ENCODE results near the gene CFAP299.

The CFAP299 gene

GRCh38 chr4:80393246-80393969 lies 57.9 kb downstream of the CFAP299 start:
- no peak for DNase-seq

DNA sequence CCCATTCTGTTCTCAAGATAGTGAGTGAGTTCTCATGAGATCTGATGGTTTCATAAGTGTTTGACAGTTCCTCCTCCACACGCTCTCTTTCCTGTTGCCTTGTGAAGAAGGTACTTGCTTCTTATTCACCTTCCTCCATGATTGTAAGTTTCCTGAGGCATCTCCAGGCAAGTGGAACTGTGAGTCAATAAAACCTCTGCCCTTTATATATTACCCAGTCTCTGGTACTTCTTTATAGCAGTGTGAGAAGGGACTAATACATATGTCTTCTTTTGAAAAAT lies 58.4 kb downstream of the CFAP299 start:
- DNase-seq = no peak

DNA sequence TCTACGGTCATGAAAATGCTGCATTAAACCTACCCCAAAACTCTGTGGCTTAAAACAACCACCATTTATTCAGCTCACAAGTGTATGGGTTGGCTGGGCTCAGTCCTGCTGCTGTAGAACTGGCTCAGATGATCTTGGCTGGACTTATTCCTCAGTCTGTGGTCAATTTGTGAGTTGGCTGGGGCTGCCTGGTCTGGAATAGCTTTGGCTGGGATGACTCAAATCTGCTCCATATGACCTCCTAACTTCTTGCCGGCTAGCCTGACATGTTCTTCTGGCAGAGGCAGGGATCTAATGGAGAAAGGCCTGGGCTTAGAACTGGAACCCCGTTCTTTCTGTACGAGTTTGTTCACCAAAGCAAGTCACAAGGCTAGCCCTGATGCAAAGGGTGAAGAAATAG lies 71.7 kb downstream of the CFAP299 start:
- no peak for DNase-seq

DNA sequence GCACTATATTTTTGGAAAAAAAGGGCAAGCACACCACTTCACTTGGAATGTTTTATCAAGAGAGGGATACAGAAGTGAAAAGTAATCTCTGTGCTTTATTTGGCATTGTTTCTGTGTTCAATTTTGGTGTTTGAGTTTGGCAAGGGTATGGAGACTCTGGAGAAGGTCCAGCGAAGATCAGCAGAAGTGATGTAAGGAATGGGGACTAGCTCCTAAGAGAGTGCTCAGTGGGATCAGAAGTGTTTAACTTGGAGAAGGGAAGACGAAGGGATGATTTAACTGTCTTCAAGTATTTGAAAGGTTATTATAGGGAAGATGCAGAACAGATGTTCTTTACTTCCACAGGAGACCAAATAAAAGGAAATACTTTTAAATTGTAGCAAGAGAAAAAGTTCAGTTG lies 74.3 kb downstream of the CFAP299 start:
- no peak for DNase-seq

DNA sequence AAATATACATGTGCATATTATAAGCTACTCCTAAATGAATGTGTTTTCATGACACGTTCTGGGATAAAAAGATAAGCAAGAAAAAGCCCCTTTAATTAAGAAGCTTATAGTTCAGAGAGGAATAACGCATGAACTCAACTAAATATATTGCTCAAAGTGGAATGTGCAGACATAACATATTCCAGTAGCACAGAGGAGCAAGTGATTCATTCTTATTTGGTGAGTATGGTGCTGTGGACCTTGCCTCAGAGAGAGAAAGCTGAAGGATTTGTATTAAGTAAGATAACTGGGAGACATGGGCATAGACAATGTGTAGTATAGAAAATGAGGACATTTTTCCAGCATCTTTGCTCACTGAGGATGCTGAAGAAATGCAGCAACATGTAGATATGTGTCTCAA lies 76.8 kb downstream of the CFAP299 start:
- DNase-seq = no peak

DNA sequence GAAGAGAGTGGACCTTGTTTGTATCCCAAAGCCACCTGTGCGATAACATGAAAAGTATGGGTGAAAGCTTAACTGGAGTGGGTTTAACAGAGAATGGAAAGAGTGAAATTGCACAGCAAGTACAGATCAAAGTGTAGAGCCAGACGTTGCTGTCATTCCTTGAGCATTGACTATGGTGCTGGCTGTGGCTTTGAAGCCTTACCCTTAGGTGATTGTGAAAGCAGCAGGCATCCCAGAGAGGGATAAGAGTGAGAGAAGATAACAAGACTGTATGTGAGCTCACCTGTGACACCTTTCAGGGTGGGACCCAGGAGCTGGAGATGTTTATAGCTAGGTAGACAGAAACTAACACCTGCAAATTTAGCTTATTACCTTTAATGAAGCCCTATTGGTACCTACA lies 77.6 kb downstream of the CFAP299 start:
- DNase-seq = no peak

- no peak for DNase-seq
These were observed 81.5 kb downstream of the CFAP299 start for GRCh38 chr4:80417019-80417418.

- DNase-seq = no peak
These were observed 84.4 kb downstream of the CFAP299 start for GRCh38 chr4:80419946-80420345.

DNA sequence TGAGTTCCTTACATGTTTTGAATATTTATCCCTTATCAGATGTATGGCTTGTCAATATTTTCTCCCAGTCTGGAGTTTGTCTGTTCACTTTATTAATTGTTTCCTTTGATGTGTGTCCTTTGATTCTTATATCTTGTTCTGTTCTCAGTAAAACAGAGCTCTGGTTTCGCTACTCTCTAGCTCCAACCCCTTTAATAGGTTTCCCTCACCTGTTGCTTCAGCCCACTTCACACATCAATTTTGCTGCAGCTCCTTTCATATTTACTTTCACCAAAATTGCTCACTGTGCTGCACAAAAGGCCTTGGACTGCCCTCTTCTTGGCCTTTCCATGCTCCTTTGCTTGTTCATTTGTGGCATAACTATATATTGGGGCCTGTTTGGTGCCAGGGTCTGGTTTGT lies 85.1 kb downstream of the CFAP299 start:
- DNase-seq = no peak

DNA sequence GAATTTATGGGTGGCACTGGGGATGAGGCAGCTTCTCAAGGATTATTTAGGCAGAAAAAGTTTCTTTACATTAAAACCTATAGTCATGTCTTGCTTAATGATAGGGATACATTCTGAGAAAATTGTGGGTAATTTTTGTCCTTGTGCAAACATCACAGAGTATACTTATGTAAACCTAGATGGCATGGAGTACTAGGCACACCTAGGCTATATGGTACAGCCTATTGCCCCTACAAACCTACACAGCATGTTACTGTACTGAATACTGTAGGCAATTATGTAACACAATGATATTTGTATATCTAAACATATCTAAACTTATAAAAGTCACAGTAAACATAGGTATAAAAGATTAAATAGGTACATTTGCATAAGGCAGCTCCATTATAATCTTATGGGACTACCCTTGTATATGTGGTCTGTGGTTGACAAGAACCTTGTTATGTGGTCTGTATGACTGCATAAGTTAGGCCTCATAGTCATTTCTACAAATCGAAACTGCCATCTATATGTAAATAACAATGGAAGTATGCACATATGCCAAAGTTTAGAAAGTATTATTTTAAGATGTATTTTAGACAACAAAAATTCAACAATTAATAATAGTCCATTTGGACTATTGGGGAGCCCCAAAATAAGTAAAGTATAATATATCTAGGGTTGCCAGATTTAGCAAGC lies 87.3 kb downstream of the CFAP299 start:
- no peak for DNase-seq

GRCh38 chr4:80423553-80424224 lies 88.2 kb downstream of the CFAP299 start:
- DNase-seq = no peak

- DNase-seq = no peak
These were observed 88.7 kb downstream of the CFAP299 start for GRCh38 chr4:80424225-80424581.

DNA sequence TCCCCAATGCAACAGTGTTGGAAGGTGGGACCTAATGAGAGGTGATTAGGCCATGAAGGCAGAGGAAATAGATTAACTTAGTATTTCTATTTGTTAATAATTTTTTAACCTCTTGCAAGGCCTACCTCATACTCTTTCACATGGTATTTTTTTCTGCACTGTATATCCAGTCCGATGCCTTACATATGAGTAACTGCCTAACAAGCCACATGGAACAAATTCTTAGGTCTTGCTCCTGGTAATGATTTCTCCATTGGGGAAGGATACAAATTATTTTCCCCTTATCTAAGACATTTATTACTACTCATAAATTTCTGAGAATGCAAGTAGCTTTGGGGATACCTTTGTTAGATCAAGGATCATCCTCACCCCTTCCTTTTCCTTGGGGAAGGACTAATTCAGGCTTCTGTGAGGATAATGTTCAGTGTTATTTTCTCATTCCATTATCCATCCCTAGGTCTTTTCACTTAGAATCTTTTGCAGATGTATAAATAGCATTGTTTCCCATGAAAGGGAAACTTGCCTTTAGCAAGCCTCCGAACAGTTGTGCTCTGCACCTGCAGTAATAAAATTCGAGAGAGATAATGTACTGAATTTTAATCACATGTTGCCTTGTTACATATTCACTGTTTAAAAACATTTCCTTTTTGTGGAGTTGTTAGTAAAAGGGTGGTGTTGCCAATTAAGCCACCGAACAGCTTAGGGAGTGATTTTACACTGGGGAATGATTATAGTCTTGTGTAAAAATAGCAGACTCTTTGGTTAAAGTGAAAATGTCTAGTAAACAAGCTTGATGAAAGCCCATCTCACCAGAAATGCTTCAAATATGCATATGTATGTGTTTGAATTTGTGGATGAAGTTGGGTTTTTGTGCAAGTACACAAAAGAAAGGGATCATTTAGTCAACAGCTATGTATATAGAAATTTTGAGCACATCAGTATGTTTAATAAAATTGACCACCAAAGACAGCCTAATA lies 89.9 kb downstream of the CFAP299 start:
- DNase-seq = no peak

GRCh38 chr4:80431203-80431965 lies 95.9 kb downstream of the CFAP299 start:
- DNase-seq = no peak

DNA sequence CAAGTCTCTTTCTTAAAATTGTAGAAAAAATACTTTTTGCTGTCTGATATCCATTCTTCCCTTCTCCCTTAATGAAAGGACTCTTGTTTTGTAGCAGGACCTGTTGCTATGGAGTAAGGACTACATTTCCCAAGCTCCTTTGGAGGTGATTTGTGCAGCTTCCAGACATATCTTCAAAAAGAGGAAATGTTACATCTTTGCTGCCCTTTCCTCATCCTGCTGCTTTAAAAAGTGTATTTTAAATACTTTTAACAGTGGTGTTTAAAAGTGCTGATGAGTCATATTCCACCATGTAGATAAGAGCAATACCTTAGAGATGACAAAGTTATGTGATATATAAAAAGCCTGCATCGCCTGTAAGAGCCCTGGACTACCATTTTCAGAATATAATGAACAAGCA lies 98.7 kb downstream of the CFAP299 start:
- no peak for DNase-seq

DNA sequence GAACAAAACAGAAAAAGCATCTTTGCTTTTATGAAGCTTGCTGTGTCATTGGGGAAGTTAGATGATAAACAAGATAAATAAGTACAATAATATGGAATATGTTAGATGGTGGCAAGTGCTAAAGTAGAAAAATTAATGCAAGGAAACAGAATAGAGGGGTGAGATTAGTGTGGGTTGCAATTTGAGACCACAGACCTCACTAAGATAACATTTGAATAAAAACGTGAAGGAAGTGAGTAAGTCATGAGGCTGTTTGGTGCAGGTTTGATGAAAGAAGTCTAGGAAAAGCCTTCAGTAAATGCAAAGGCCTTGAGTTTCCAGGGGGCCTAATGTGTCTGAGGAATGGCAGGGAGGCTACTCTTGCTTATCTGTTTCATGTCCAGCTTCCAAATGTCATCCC lies 102.5 kb downstream of the CFAP299 start:
- no peak for DNase-seq

GRCh38 chr4:80439294-80440061 lies 103.9 kb downstream of the CFAP299 start:
- DNase-seq = peak; percentile 2

GRCh38 chr4:80446248-80446647 lies 110.7 kb downstream of the CFAP299 start:
- no peak for DNase-seq

DNA sequence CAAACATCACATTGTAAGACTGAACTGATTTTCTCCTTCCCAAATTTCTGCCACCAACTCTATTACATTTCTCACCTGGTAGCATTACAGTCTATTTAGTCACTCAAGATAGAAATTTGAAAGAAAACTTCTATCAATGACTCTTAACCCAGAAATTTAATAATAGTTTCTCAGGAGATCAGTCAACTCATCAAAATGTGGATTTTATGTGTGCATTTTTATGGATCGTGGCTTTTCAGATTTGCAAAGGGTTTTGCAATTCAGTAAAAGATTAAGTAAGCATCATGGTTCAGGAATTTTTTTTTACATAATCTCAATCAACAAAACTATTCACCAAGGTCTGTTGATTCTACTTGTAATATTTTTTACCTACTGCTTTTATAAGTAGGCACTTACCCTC lies 111.1 kb downstream of the CFAP299 start:
- DNase-seq = no peak

DNA sequence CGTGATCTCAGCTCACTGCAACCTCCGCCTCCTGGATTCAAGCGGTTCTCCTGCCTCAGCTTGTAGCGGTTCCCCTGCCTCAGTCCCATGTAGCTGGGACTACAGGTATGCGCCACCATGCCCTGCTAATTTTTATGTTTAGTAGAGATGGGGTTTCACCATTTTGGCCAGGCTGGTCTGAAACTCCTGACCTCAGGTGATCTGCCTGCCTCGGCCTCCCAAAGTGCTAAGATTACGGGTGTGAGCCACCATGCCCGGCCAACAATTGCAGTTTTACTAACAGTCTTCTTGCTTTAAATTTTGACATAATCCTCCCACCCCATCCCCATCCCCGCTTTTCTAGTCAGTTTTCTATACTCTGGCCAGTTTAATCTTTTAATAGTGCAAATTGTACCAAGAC lies 112.0 kb downstream of the CFAP299 start:
- no peak for DNase-seq

GRCh38 chr4:80448056-80448455 lies 112.5 kb downstream of the CFAP299 start:
- DNase-seq = no peak

GRCh38 chr4:80452055-80452454 lies 116.5 kb downstream of the CFAP299 start:
- DNase-seq = no peak
